ENCODE results near the gene SPACDR. TPM values are rescaled to one million over a fixed set of nuclear protein-coding genes. Genes with fewer than 3 reads are reported as not detected.

SPACDR gene
- total RNA-seq, 3 donors from 2014 or later (not counting 1 experiment from before 2014, with no cell fraction given), result 2.3 to 4.1 (median 3.9) TPM

DNA sequence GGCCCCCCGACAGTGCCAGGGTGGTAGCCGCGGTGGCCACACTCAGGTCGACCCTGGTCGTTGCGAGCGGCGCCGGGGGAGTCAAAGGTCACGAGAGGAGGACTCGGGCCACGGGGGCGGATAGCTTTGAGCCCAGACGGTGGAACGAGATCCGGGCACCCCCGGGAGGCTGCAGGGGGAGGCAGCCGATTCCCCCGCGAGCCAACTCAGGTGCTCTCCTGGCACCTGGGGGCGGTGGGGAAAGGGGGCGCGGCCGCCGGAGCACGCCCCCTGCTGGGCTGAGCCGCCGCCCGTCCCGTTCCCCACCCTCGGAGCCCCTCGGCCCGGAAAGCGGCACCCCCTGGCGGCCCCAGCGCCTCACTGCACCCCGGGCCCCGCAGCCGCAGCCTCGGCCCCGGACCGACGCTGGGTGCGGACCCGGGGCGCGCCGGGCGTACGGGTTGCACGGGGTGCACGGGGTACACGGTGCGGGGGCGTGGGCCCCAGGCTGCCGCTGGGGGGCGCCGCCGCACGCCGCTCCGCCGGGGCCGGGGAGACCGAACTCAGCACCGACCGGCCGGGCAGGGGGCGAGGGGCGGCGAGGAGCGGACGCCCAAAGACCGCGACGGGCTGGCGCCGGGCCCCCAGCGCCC lies 19.1 kb upstream of the SPACDR start:
- no peaks in the 10 kb centered on the region for H3K27me3 ChIP-seq (ENCODE audit: control insufficient read depth, insufficient read depth, low read length)
- H3K36me3 Mint-ChIP-seq, result no peaks in the 10 kb centered on the region
- peak; percentile 79 to 89 for DNase-seq
- peak overlapping the region; percentile 86 for H3K4me3 Mint-ChIP-seq
- H3K9me3 ChIP-seq (ENCODE audit: control insufficient read depth, insufficient read depth, low read length), result no peaks in the 10 kb centered on the region
- ATAC-seq, result peak; percentile 62 to 81 (median 66)
- peaks cover 5 to 15% of the 10 kb centered on the region in 2 donors for H3K4me1 Mint-ChIP-seq
- H3K27ac Mint-ChIP-seq, result peak overlapping the region in 1 of 2 donors; percentile 48
- TF ChIP-seq, protein P1, sequence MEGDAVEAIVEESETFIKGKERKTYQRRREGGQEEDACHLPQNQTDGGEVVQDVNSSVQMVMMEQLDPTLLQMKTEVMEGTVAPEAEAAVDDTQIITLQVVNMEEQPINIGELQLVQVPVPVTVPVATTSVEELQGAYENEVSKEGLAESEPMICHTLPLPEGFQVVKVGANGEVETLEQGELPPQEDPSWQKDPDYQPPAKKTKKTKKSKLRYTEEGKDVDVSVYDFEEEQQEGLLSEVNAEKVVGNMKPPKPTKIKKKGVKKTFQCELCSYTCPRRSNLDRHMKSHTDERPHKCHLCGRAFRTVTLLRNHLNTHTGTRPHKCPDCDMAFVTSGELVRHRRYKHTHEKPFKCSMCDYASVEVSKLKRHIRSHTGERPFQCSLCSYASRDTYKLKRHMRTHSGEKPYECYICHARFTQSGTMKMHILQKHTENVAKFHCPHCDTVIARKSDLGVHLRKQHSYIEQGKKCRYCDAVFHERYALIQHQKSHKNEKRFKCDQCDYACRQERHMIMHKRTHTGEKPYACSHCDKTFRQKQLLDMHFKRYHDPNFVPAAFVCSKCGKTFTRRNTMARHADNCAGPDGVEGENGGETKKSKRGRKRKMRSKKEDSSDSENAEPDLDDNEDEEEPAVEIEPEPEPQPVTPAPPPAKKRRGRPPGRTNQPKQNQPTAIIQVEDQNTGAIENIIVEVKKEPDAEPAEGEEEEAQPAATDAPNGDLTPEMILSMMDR (IDR thresholded peaks at IDR 0.05), result peak; percentile 96
- H3K27ac ChIP-seq (ENCODE audit: low read length), result no peak overlapping the region
- H3K4me1 ChIP-seq (ENCODE audit: control insufficient read depth, insufficient read depth, low read length), result peaks cover 25% of the 10 kb centered on the region
- no peaks in the 10 kb centered on the region for H3K9me3 Mint-ChIP-seq
- peaks cover 0 to 2% of the 10 kb centered on the region in 2 donors for H3K27me3 Mint-ChIP-seq (ENCODE audit: low read depth in 2 of 2)
- intact Hi-C loops (cut with micrococcal nuclease), result no loop called here
- no peaks in the 10 kb centered on the region for H3K36me3 ChIP-seq (ENCODE audit: control insufficient read depth, insufficient read depth, low read length)
- WGBS (ENCODE audit: insufficient coverage), result under 1% methylated on average over 79 of the region's 79 CpGs
- peak overlapping the region; percentile 29 for H3K4me3 ChIP-seq (ENCODE audit: low read length)

DNA sequence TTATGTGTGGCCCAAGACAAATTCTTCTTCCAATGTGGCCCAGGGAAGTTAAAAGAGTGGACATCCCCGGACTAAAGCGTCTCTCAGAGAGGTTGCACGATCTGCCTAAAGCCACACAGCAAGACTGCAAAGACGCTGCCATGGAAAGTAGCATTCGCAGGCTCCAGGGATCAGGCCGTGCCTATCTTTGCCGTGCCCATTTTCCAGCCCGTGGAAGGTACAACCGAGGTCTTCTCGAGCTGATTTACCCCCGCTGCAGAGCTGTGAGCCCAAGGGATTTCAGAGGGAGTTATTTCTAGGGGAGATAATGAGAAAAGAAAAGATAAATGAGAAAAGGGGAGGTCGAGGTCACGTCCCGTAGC lies 18.6 kb upstream of the SPACDR start:
- TF ChIP-seq, protein P1 (IDR thresholded peaks at IDR 0.05), result no peak
- Mint-ChIP-seq H3K27ac (peak overlapping the region in 1 of 2 donors; percentile 48), H3K4me1 (peaks cover 5 to 19% of the 10 kb centered on the region in 2 donors), H3K9me3 (no peaks in the 10 kb centered on the region), H3K36me3 (no peaks in the 10 kb centered on the region), H3K4me3 (peak overlapping the region; percentile 86), H3K27me3 (ENCODE audit: low read depth in 2 of 2) (peaks cover 0 to 2% of the 10 kb centered on the region in 2 donors)
- DNase-seq, result peak in 1 of 2 donors; percentile 25
- Histone ChIP-seq H3K36me3 (ENCODE audit: control insufficient read depth, insufficient read depth, low read length) (no peaks in the 10 kb centered on the region), H3K27ac (ENCODE audit: low read length) (no peak overlapping the region), H3K4me1 (ENCODE audit: control insufficient read depth, insufficient read depth, low read length) (peaks cover 25% of the 10 kb centered on the region), H3K9me3 (ENCODE audit: control insufficient read depth, insufficient read depth, low read length) (no peaks in the 10 kb centered on the region), H3K4me3 (ENCODE audit: low read length) (peak overlapping the region; percentile 29), H3K27me3 (ENCODE audit: control insufficient read depth, insufficient read depth, low read length) (no peaks in the 10 kb centered on the region)
- no peak for ATAC-seq
- intact Hi-C loops (cut with micrococcal nuclease), result no loop called here
- WGBS (ENCODE audit: insufficient coverage), result 54% methylated on average over 14 of the region's 14 CpGs

DNA sequence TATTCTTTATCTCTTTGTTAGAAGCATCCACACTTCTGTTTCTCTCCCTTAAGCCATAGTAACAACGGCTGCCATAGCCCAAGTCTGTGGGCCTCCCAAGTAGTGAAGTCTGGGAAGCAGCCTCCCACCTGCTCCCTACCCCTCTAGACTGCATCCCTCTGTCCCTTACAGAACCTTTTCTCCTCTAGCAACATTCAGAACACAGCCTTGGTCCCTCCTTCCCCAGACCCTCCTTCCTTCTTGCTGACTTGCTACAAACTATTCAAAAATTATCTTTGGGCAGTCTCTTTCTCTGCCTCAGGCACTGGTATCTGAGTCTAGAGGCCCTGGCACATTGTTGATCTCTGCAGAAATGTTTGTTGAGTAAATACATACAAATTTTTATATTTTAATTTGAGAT lies 17.4 kb upstream of the SPACDR start:
- Histone ChIP-seq H3K36me3 (ENCODE audit: control insufficient read depth, insufficient read depth, low read length) (peaks cover 8% of the 10 kb centered on the region), H3K4me1 (ENCODE audit: control insufficient read depth, insufficient read depth, low read length) (peaks cover 37% of the 10 kb centered on the region), H3K27ac (ENCODE audit: low read length) (no peak overlapping the region), H3K27me3 (ENCODE audit: control insufficient read depth, insufficient read depth, low read length) (no peaks in the 10 kb centered on the region), H3K4me3 (ENCODE audit: low read length) (no peak overlapping the region), H3K9me3 (ENCODE audit: control insufficient read depth, insufficient read depth, low read length) (no peaks in the 10 kb centered on the region)
- Mint-ChIP-seq H3K27me3 (ENCODE audit: low read depth in 2 of 2) (peaks cover 0 to 2% of the 10 kb centered on the region in 2 donors), H3K9me3 (no peaks in the 10 kb centered on the region), H3K36me3 (no peaks in the 10 kb centered on the region), H3K27ac (no peak overlapping the region), H3K4me3 (peak overlapping the region; percentile 62), H3K4me1 (peaks cover 13 to 30% of the 10 kb centered on the region in 2 donors)
- intact Hi-C loops (cut with micrococcal nuclease), result no loop called here
- TF ChIP-seq, protein P1 (IDR thresholded peaks at IDR 0.05), result no peak
- ATAC-seq (no peak), DNase-seq (peak in 1 of 2 donors; percentile 3)
- 100% methylated on average over 1 of the region's 1 CpG for WGBS (ENCODE audit: insufficient coverage)
